IPS-18c (cell line): Measurements from ENCODE around the gene YKT6.
A peak's percentile ranks its signal among the peaks of the same experiment; 100 is the strongest.

ENCODE experiments used
- H3K4me3 ChIP-seq: 2 replicates; pipeline ENCODE4 v1.7.0; 2013; ENCODE audit warnings: low read depth, mild to moderate bottlenecking, low read length, moderate library complexity; ENCODE audit not compliant: insufficient read depth
- H3K9me3 ChIP-seq: one replicate; pipeline ENCODE4 v1.6.1; 2013; ENCODE audit warnings: mild to moderate bottlenecking, low read length, moderate library complexity; ENCODE audit not compliant: control insufficient read depth, insufficient read depth

Gene YKT6

DNA sequence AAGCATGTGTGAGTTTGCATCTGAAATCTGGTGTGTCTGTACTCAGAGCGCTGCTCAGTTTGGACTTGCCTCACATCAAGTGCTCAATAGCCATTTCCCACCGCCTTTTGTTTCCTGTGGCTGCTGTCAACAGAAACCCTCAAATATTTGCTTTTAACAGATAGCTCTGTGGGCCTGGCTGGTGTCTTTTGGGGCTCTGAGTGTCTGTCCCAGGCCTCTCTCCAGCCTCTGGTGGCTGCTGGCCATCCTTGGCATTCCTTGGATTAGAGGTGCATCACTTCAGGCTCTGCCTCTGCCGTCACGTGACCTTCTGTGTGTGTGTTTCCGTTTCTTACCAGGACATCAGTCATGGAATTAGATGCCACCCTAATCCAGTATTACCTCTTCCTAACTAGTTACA is 9.3 kb downstream of the YKT6 start:
- Histone ChIP-seq H3K4me3 (no peak overlapping the region), H3K9me3 (no peaks in the 10 kb centered on the region)

- Histone ChIP-seq H3K9me3 (no peaks in the 10 kb centered on the region), H3K4me3 (no peak overlapping the region)
Observed at GRCh38 chr7:44211126-44211675, 10.4 kb downstream of the YKT6 start.

- Histone ChIP-seq H3K4me3 (no peak overlapping the region), H3K9me3 (no peaks in the 10 kb centered on the region)
Observed at GRCh38 chr7:44212018-44212417, 11.2 kb downstream of the YKT6 start.

GRCh38 chr7:44212581-44213184 is 11.9 kb downstream of the YKT6 start:
- no peaks in the 10 kb centered on the region for H3K9me3 ChIP-seq

DNA sequence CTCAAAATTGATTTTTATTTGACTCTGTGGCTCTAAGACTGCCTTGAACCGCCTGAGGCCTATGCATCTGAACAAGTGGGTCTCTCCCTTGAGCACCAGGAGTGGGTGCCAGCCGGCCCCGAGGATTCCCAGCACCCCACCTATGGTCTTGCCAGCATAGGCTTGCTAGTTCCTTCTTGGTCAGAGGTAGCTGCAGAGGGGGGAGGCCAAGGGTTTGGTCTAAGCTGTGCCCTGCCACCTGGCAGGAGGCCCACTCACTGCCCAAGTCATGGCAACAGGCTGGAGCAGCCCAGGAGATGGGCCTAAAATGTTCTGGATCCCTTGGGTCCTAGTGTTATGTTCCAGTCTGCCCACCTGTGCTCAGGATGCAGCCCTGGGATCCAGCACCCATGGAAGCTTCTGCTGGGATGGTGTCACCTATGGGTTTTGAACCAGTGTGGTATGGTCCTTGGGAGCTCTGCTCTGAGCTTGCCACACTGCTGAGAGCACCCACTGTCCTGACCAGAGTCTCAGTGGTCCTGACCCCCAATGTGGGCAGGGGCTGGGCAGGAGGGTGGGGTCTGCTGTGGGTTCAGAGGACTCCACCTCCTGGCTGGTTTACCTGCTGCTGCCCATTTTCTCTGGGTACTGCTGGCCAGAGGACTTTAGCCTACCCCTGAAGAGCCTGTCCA is 12.6 kb downstream of the YKT6 start:
- Histone ChIP-seq H3K4me3 (peak overlapping the region; percentile 24; the same call in 1 of the 2 replicates), H3K9me3 (no peaks in the 10 kb centered on the region)

More at GRCh38 chr7:44212581-44213184, 11.9 kb downstream of the YKT6 start:
- no peak overlapping the region for H3K4me3 ChIP-seq

DNA sequence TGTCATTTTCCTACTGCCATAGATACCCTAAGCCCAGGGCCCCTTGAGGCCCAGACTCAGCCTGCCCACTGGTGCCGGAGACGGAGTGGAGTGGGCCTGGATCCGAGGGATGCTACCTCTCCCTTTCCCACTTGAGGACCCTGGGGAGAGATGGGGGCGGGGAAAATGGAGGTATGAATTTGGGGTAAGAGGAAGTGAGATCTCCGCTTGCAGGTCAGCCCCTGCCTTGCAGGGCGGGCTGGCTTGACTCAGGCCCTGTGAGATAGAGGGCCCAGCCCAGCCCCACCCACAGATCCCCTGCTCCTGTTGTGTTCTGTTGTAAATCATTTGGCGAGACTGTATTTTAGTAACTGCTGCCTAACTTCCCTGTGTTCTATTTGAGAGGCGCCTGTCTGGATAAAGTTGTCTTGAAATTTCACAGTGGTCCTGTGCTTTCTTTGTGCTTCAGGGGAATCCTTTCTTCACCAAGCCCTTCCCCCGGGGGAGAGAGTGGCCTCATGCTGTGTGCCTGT is 13.2 kb downstream of the YKT6 start:
- Histone ChIP-seq H3K9me3 (no peaks in the 10 kb centered on the region), H3K4me3 (peak overlapping the region; percentile 24; the same call in 1 of the 2 replicates)

- Histone ChIP-seq H3K9me3 (no peaks in the 10 kb centered on the region), H3K4me3 (no peak overlapping the region)
Observed at GRCh38 chr7:44215531-44215930, 14.8 kb downstream of the YKT6 start.

GRCh38 chr7:44216019-44216418 is 15.2 kb downstream of the YKT6 start:
- Histone ChIP-seq H3K9me3 (no peaks in the 10 kb centered on the region), H3K4me3 (no peak overlapping the region)

DNA sequence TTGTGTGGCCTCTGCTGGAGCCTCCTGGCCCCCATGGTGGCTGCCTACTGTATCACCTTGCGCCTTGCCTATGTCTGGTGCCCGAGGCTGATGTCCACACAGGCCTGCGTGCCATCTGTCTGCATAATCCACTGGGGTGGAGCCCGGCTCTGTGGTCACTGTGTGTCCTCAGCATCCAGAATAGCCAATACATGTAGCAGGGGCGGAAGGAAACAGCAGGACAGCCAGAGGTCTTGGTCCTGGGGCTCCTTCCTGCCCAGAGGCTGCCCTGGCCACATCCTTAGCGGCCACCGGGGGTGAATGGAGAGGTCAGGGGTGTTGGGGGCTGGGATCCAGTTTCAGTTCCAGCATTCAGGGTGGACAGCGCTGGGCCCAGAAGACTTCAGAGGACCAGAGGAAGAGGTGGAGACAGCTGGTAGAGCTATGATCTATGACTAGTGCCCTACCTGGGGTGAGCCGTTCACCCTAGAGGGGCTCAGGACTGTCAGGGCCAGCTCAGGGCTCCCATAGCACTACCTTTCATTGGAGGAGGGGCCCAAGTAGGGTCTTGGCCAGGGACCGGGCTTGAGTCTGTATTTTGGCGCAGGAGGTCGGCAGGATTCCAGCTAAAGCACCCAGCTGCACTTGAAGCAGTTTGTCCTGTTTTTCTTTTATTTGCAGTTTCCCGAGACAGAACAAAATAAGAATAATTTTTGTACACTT is 15.9 kb downstream of the YKT6 start:
- no peak overlapping the region for H3K4me3 ChIP-seq
- no peaks in the 10 kb centered on the region for H3K9me3 ChIP-seq

- Histone ChIP-seq H3K9me3 (no peaks in the 10 kb centered on the region), H3K4me3 (no peak overlapping the region)
Observed at GRCh38 chr7:44217223-44217714, 16.5 kb downstream of the YKT6 start.

- no peak overlapping the region for H3K4me3 ChIP-seq
- H3K9me3 ChIP-seq: no peaks in the 10 kb centered on the region
Observed at GRCh38 chr7:44217852-44218402, 17.1 kb downstream of the YKT6 start.

DNA sequence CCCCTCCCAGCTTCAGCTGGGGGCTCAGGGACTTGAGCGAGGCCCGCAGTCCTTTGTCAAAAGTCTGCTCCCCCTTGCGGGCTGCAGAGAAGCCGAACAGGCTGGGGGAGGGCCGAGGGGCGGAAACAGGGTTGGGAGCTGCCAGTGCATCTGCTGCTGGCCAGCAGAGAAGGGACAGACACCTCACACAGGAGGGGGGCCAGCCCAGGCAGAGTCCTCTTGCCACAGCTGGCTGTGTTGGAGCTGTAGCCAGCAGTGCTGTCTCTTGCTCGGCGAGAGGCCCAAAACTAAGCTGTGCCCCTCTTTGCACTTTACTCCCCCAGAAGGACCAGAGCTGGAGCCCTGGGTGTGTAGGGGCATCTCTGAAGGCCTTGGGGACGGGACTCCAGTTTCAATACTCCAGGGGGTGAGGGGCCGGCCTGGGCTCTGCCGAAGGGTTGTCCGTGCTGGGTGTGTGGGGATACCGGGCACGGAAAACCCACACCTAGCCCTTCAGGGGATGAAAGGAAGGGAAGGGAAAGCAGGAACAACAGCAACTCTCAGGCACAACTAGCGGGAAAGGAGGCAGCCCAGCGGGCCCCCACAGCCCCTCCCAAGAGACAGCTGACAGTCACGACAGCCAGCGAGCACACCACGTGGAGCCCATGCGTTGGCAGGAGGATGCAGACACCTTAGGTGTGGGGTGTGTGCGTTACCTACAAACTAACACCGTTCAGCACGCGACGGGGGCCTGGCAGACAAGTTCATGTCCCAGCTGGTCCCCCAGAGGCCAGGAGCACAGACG is 17.8 kb downstream of the YKT6 start:
- no peaks in the 10 kb centered on the region for H3K9me3 ChIP-seq
- H3K4me3 ChIP-seq: no peak overlapping the region

GRCh38 chr7:44219371-44220045 is 18.7 kb downstream of the YKT6 start:
- H3K4me3 ChIP-seq: no peak overlapping the region
- H3K9me3 ChIP-seq: no peaks in the 10 kb centered on the region

DNA sequence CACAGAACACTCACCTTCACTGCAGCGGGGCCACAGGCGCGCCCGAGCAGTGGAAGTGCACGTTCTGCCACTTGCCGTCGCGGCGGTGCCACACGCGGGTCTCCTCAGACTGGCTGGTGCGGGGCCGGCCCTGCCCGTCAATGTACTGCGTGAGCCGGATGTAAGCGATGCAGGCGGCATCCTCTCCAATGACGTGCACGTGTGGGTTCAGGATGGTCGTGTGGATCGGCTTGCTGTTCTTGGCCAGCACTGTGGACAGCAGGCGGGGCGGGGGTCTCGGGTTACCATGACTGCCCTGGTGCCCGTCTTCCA is 19.2 kb downstream of the YKT6 start:
- H3K9me3 ChIP-seq: no peaks in the 10 kb centered on the region

GRCh38 chr7:44220358-44221112 is 19.8 kb downstream of the YKT6 start:
- H3K9me3 ChIP-seq: no peaks in the 10 kb centered on the region
- no peak overlapping the region for H3K4me3 ChIP-seq

More for the DNA sequence above, 19.2 kb downstream of the YKT6 start:
- no peak overlapping the region for H3K4me3 ChIP-seq
